GM19328 (cell line): ENCODE data around the gene EDN2.

Source experiments
- ATAC-seq: cut with Tn5 transposase; IDR thresholded peaks from one replicate; pipeline ENCODE4 v1.9.1; 2021; ENCODE audit warnings: mild to moderate bottlenecking, moderate library complexity; ENCODE audit not compliant: unreplicated experiment

The EDN2 gene

GRCh38 chr1:41468122-41468762 is 16.2 kb downstream of the EDN2 start:
- no peak for ATAC-seq

GRCh38 chr1:41467673-41468072 is 16.8 kb downstream of the EDN2 start:
- ATAC-seq = no peak

DNA sequence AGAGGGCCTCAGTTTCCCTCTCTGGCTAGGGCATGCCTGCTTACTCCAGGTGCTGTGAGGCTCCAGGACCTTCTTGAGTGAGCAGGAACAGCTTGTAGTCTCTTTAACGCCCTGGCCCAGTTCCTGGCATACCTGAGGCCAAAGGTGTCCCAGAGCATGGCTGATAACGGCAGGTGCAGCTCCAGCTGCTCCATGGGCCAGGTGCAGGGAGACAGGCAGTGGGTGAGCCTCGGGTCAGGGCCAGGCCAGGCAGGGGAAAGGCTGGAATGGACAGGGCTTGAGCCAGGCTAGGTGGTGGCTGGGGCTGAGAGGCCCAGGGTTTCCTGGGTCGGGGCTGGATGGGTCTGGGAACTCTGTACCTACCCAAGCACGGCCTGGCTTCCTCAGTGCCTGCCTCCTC is 18.3 kb downstream of the EDN2 start:
- ATAC-seq = no peak

- no peak for ATAC-seq
These were observed 18.7 kb downstream of the EDN2 start for GRCh38 chr1:41465741-41466140.

GRCh38 chr1:41464885-41465284 is 19.6 kb downstream of the EDN2 start:
- no peak for ATAC-seq

- ATAC-seq = no peak
These were observed 21.0 kb downstream of the EDN2 start for GRCh38 chr1:41463516-41463915.

- no peak for ATAC-seq
These were observed 21.8 kb downstream of the EDN2 start for GRCh38 chr1:41462680-41463004.

DNA sequence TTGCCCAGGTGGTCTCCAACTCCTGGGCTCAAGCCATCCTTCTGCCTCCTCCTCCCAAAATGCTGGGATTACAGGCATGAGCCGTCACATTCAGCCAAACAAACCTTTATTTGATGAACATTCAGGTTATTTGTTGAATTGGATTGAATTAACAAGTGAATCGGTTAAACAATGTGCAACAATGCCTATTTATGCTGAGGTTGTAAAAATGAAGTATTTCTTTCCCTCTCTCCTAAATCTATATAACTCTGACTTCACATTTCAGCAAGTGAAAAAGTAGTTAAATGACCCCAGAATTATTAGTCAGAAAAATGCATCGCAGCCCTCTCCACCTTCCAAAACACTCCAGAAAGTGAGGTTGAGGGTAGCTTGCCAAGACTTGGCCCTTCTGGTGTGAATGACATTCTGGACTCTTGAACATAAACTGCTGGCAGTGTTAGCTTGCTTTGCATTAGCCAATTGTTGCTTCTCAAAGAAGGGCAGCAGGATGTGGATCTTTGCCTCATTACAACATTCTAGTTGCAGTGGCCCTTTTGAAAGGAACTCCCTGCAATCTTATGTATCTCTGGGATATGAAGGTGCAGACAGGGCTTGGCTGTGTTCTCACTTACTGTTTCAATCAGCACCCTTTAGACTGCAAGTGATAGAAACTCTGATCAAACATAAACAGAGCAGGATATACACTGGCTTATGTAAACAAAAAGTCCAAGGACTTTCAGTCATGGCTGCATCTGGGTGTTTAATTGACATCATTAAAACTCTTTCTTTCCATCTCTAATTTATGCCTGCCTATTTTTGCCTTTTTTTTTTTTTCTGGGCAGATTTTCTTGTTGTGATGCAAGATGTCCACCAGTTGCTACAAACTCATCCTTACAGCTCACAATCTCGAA is 22.4 kb downstream of the EDN2 start:
- no peak for ATAC-seq

- ATAC-seq = no peak
These were observed 27.5 kb downstream of the EDN2 start for GRCh38 chr1:41456847-41457540.

DNA sequence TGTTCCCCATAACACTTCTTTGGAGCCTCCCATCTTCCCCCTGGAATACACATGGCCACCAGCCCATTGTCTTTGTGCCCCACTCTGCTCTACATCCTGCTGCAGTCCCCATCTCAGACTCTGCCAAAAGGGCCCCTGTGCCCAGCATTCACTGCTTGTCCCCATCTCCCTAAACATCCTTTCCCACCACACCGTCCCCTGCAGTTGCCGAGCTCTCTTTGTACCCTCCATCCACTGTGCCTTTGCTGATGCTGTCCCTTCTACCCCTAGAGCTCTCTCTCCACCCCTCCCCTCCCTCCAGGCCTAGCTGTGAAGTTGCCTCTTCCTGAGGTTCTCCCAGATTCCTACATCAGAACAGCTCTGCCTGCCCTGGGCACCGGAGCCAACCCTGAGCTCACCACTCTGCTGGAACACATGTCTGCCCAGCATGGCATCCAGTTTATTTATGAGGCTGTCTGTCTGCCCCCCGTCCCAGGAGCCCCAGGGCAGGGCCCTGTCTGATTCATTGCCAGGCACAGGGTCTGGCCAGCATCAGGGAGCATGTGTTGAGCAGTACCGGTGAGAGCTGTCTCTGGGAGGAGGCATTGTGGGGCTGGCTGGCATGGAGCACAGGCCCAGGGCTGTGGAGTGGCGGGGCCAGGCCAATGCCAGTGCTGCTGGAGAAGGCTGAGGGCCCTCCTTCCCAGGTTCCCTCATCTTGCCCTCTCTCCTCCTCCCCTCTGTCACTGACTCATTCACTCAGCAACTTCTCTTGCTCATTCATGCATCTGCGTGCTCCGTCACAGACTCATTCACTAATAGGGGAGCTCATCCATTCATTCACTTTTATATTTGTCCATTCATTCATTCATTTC is 28.8 kb downstream of the EDN2 start:
- no peak for ATAC-seq

GRCh38 chr1:41454406-41454805 is 30.1 kb downstream of the EDN2 start:
- ATAC-seq = no peak

GRCh38 chr1:41452704-41453290 is 31.7 kb downstream of the EDN2 start:
- ATAC-seq = no peak

- no peak for ATAC-seq
These were observed 33.7 kb downstream of the EDN2 start for GRCh38 chr1:41450747-41451285.

- no peak for ATAC-seq
These were observed 35.1 kb downstream of the EDN2 start for GRCh38 chr1:41449326-41449921.

DNA sequence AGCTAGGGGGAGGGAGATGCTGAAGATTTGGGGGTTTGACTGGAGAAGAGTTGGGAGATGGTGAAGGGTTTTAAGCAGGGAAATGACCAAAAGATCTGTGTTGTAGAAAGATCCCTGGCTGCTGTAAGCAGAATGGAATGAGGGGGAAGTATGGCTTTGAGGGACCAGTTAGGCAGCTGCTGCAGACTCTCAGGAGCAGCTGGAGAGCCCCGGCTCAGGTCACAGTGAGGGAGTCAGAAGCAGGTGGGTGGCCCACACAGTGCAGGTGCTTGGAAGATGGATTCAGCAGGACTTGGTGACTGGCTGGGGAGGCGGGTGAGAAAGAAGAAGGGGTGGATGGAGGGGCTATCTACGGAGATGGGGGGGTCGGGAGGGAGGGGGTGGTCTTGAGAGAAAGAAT is 35.7 kb downstream of the EDN2 start:
- no peak for ATAC-seq

GRCh38 chr1:41447995-41448770 is 36.3 kb downstream of the EDN2 start:
- ATAC-seq = no peak

DNA sequence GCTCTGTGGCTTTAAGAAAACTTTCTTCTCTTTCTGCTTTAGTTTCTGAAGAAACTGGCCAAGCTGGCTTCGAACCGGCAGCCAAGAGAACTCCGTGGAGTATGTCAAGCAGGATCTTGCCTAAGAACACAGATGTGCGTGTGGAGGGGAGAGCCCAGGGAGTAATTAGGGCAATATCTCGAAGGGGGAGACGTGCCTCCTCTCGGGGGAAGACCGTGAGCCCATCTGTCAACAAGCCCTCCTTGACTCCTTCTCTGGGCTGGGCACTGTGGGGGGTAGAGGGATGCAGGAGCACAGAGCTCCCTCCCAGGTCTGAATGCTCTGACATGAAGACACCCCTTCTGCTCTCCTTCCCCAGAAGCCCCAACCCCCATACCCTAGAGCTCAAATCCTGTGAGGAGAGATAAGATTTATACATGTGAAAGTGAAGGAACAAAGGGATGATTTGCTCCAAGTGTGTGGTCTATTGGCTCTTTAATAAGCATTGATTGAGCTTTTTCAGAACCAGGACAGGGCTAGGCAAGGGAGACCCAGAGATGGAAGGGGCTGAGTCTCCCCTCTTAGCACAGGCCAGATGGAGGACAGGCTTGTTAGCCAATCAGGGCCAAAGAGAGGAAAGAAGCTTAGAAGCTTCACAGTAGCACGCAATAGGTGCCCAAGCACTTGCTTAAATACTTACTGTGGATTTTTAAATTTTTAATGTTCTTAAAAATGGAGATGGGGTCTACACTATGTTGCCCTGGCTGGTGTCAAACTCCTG is 37.5 kb downstream of the EDN2 start:
- ATAC-seq = no peak

GRCh38 chr1:41444785-41445184 is 39.7 kb downstream of the EDN2 start:
- no peak for ATAC-seq
